ENCODE results near the gene GPD1.

GRCh38 chr12:50104417-50105366 is 884 bp downstream of the GPD1 start:
- TF ChIP-seq CTCF (IDR thresholded peaks at IDR 0.05) (no peak), EP300 (IDR thresholded peaks at IDR 0.05) (no peak), POLR2AphosphoS5 (IDR thresholded peaks at IDR 0.05) (no peak)
